NCI-H2171 treated with DMSO at 0.1 percent for 48 hours (cell line): ENCODE measurements around the gene PMPCB.

Source experiments
- DNase-seq: peaks from one replicate; lab custom pipeline; 2025; lab: John Stamatoyannopoulos, UW

Gene PMPCB

GRCh38 chr7:103336761-103337160 is 39.5 kb downstream of the PMPCB start:
- DNase-seq: no peak

GRCh38 chr7:103338864-103339263 is 41.6 kb downstream of the PMPCB start:
- no peak for DNase-seq

- no peak for DNase-seq
Observed at GRCh38 chr7:103341466-103341865, 44.2 kb downstream of the PMPCB start.

- no peak for DNase-seq
Observed at GRCh38 chr7:103343332-103343731, 46.1 kb downstream of the PMPCB start.

GRCh38 chr7:103343758-103344452 is 46.7 kb downstream of the PMPCB start:
- peak; percentile 39 for DNase-seq

GRCh38 chr7:103344453-103345149 is 47.4 kb downstream of the PMPCB start, which contains the start of gene DNAJC2:
Gene DNAJC2 (minus strand): TSS chr7:103344767. CDS start chr7:103344622, 145 bp downstream.
- DNase-seq: peak; percentile 95

GRCh38 chr7:103346396-103346795 is 49.2 kb downstream of the PMPCB start:
- DNase-seq: no peak

- peak; percentile 92 for DNase-seq
Observed at GRCh38 chr7:103347507-103348267, 50.5 kb downstream of the PMPCB start, which contains the start of gene PSMC2. Gene PSMC2 (plus strand): TSS chr7:103347643. CDS start chr7:103347712, 69 bp downstream.

GRCh38 chr7:103348452-103348851 is 51.2 kb downstream of the PMPCB start:
- no peak for DNase-seq

GRCh38 chr7:103348959-103349358 is 51.7 kb downstream of the PMPCB start:
- no peak for DNase-seq

GRCh38 chr7:103349805-103350204 is 52.6 kb downstream of the PMPCB start:
- DNase-seq: no peak
